GM18508 (cell line): ENCODE results near the gene UCKL1.
"Not testable (repeated sequence)": the region's sequence is repeated elsewhere in the genome, so short reads cannot be mapped to it uniquely, and the experiment has no call there.

Source experiments
- ATAC-seq: cut with Tn5 transposase; IDR thresholded peaks from one replicate; pipeline ENCODE4 v1.9.1; 2021; ENCODE audit warnings: moderate number of reproducible peaks; ENCODE audit not compliant: insufficient read depth, unreplicated experiment

Gene UCKL1

DNA sequence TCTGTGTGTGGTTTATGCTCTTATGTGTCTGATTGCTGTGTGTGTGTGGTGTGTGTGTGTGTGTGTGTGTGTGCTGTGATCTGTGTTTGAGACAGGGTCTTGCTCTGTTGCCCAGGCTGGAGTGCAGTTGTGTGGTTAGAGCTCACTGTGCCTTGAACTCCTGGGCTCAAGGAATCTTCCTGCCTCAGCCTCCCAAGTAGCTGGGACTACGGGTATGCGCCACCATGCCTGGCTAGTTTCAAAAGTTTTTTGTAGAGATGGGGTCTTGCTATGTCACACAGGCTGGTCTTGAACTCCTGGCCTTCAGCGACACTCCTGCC is 16.9 kb upstream of the UCKL1 start:
- no peak for ATAC-seq

GRCh38 chr20:63972312-63973159 is 16.3 kb upstream of the UCKL1 start:
- ATAC-seq = no peak

GRCh38 chr20:63971960-63972311 is 15.7 kb upstream of the UCKL1 start:
- ATAC-seq = not testable (repeated sequence)

- ATAC-seq = no peak
Measured at GRCh38 chr20:63970714-63971431, 14.7 kb upstream of the UCKL1 start.

DNA sequence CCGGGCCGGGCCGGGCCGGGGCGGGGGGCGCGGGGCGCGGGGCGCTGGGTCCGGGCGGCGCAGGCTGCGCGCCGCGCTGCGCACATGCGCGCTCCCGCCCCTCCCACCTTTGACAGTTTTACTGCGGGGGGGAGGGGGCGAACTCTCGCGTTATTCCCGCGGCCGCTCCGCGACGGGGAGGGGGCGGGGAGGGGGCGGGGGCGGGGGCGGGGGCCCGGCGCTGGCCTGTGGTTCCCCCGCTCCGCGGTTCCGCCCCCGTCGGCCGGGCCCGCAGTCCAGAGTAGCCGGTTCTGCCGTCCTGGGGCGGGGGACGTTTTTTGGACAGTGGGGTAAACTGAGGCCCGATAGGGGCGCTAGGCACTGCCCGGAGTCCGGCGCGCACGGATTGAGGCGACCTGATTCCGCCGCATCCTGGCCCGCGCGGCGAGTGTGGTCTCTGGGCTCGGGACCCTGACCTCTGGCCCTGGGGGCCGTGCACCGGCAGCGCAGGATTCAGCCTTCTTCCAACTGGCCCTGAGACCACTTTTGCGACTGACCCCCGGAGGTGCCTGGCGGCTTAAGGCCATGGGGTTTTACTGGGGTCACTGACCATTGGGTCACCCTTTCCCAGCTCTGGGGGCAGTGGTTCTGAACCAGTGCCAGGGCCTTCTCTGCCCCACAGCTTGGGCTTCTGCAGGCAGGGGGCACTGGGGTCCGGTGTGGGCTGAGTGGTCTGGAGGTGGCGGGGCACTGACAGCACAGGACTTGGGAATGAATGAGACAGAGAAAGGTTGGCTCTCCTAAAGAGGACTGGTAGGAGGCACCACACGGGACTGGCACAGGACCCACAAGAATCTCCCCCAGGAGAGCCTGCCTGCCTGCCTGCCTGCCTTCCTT is 13.9 kb upstream of the UCKL1 start, which contains the start of gene ZNF512B:
ZNF512B (minus strand) TSS at position 93 of the 876 bp plus-strand sequence. CDS start 1,980 bp downstream, outside the sequence.
- ATAC-seq = no peak

DNA sequence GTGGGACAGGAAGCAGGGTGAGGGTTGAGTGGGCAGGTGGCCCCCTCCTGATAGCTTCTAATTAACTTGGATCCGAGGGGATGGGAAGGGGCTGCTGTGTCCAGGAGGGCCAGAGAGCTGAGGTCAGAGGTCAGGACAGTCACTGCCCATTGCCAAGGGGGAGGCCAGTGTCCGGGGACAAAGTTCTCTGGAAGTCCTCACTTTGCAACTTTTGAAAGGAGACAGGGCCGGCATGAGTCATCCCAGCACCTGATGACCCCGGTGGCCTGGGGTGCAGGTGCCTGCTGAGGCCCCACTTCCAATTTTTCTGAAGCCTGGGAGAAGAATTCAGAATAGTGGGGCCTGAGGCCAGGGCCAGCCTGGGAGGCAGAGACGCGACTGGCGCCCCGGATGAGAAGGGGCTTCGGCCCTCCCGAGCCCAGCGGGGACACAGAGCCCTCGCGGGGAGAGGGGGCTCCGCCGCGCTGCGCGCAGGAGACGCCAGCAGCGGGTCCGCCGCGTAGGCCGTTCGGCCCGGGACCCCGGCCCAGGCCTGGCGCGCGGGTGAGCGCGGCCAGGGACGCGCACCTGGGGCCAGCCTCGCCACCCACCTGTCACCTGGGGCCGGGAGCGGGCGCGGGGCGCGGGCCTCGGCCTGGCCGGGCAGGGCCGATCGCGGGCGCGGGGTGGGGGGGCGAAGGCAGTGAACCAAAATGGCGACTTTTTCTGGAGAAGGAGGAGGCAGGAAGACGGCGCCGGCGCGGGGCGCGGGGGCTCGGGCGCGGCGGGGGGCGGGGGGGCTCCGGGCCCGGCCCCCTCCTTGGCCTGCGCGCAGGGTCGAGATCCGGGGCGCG is 12.9 kb upstream of the UCKL1 start:
- ATAC-seq = no peak

- no peak for ATAC-seq
Measured at GRCh38 chr20:63968136-63968927, 12.1 kb upstream of the UCKL1 start.

DNA sequence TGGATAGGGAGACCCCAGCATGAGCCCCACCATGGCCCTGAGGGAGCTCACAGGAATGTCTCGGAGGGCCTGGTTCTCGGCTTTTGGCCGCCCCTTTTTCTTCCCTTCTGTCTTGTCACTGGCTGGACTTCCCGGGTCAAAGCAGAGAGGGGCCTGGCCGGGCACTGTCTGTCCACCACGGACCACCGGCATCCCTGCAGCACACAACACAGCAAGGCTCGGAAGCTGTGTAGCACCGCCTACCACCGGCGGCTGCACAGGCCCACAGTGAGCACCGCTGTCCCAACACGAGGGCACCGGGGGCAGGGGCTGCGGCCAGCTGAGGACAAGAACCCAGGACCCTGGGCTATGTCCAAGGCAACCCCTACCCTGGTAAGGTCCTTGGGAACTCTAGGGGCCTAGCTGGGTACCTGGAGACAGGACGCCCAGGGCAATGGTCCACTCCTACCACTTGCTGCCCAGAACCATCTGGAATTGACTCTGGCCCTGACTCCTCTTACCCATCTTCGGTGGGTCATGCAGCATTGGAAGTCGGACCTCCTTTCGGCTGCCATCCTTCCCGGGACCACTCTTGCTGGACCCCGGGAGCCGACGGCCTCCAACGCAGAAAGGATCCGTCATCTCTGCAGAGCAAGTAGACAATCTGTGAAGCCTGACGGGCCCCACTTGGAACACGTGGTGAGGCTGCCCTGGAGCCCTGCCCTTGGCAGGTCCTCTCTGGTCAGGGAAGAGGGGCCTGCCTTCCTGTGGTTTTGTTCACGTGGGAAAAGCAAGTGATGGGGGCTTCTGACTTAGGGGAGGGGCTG is 11.3 kb upstream of the UCKL1 start:
- ATAC-seq = no peak

DNA sequence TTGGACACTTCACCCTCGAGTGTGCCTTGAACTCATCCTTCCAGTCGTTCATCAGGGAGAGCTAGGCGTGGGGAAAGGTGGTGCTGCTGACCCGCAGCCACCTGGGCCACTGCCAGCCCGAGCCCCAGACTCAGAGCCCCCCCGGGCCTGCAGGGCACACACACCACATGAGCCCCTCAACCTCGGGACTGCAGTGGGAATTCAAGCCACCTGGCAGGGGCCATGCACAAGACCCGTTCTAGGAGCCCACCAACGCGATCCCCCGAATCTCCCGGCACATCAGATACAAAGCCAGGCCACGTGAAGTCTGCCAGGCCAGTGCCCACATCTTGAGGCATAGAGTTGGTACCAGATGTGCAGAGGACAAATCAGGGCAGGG is 10.7 kb upstream of the UCKL1 start:
- no peak for ATAC-seq

DNA sequence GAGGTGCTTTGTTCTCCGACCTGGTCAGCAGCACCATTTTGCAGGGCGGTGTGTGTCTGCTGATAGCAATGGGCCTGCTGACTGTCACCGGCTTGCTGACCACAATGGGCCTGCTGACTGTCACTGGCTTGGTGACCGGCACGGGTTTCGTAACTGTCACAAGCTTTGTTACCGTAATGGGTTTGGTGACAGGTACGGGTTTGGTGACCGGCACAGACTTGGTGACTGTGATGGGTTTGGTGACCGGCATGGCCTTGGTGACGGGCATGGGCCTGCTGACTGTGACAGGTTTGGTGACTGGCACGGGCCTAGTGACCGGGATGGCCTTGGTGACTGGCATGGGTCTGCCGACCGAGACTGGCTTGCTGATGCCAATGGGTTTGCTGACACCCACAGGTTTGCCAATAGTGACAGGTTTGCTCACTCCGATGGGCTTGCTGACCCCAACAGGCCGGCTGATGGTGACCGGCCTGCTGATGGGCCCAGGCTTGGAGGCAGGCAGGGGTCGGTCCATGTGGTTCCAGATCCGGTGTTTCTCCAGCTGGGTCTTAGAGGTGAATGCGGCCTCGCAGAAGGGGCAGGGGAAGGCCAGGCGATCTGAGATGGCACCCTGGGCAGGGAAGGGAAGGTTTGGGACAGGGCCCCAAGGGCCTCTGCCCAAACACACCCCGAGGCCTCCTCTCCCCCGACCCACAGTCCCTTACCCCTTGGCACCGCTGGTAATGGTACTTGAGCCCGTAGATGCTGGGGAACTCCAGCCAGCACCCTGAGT is 10.1 kb upstream of the UCKL1 start:
- ATAC-seq = no peak

DNA sequence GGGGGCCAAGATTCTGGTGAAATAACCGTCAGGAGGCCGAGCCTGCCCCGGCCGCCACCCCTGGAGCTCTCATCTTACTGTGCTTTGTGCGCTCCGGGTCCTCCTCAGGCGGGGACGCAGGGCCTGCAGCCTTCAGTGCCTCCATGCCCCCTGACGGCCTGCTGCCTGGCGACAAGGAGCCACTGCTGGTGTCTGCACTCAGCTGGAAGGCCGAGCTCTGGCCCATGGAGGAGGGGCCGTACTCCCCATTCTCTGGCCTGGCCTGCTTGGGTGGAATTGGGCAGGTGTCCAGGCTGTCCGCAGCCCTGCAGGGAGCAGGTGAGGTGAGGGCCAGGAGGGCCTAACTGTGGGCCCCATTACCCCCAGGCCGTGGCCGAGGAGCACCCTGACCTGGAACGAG is 8.2 kb upstream of the UCKL1 start:
- ATAC-seq = no peak

GRCh38 chr20:63963784-63964301 is 7.6 kb upstream of the UCKL1 start:
- no peak for ATAC-seq

- no peak for ATAC-seq
Measured at GRCh38 chr20:63963348-63963741, 7.1 kb upstream of the UCKL1 start.

DNA sequence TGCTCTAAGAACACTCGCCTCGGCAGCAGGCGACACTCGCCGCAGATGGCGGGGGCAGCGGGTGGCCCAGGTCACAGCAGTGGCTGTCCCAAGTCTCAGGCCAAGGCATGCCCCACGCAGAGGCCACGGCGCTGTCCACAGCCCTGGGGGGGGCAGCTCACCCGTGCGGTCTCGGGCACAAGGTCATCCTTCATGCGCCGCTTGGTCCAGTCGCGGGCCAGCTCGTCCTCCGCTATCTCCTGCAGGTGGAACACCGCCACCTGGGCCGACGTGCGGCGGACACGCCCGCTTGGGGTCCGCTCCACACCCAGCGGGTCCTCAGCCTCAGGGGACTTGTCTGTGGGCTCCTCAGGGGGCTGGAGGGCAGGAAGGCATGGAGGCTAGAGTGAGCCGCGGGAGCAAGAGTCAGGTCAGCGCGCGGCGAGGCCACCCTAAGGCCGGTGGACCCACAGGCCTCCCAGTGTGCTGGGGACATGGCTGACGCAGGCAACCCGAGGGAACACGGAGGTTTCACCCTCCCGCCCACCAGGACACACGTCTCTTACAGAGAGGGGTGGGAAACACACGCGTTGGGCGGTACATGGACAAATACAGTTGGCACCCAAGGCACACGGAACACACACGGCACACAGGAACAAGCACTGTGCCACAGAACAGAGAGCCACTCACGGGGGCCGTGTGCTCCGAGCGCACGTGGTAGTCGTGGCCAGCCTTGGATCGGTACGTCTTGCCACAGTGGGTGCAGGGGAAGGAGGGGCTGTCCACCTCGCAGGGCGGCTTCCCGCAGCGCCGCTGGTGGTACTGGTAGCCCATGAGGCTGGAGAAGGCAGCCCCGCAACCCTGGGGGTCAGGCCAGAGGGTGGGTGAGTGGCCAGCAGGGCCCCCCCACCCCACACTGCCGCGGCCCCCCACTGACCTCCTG is 6.5 kb upstream of the UCKL1 start:
- ATAC-seq = no peak

GRCh38 chr20:63961664-63962425 is 5.6 kb upstream of the UCKL1 start:
- no peak for ATAC-seq
